Mucosa of descending colon (tissue), 3 donors: ENCODE results near the gene MX2. TPM values are rescaled to one million over a fixed set of nuclear protein-coding genes. Genes with fewer than 3 reads are reported as not detected.

Source experiments
- ATAC-seq: fragments of 200-7000 bp; cut with Tn5 transposase; one replicate; pipeline ENCODE4 v1.9.1; 2020; ENCODE audit warnings: mild to moderate bottlenecking, moderate library complexity
- DNase-seq, 3 donors: peaks; one replicate each; pipeline ENCODE4 v3.0.0-alpha.2; 2020
- H3K36me3 ChIP-seq: fragments of 200-600 bp; one replicate; pipeline ENCODE4 v1.8.0; 2021; ENCODE audit warnings: low read depth, mild to moderate bottlenecking
- H3K4me1 ChIP-seq: fragments of 200-600 bp; one replicate; pipeline ENCODE4 v1.8.0; 2021; ENCODE audit warnings: low read depth, mild to moderate bottlenecking
- H3K4me3 ChIP-seq: fragments of 200-600 bp; one replicate; pipeline ENCODE4 v1.8.0; 2021; ENCODE audit warnings: mild to moderate bottlenecking
- H3K9me3 ChIP-seq: fragments of 200-600 bp; one replicate; pipeline ENCODE4 v1.8.0; 2021; ENCODE audit warnings: mild to moderate bottlenecking
- CTCF ChIP-seq: fragments of 200-600 bp; IDR thresholded peaks from one replicate; pipeline ENCODE4 v1.8.0; 2022; ENCODE audit warnings: antibody characterized with exemption, mild to moderate bottlenecking
- intact Hi-C, 2 donors: fragments of 100-400 bp; cut with DNase I in 1 of 2; cut with micrococcal nuclease in 1 of 2; formaldehyde crosslinking; loops; one replicate each; pipeline versions ENCODE4 v1.11.0 to v1.11.1; 2022; cut with DNase I, micrococcal nuclease
- total RNA-seq, 3 donors: library from RNA; stranded (reverse); fragmentation: NEBNext Ultra II Directional in 2 of 3; extraction: Animal tissue kit (Norgen Biotek cat#: 25700) in 2 of 3; gene quantifications; one replicate each; pipeline versions ENCODE4 v1.2.1 to v1.2.4, GENCODE V29; 2021 to 2023
- donor health status: DM: no; HTN: no; CAD: no; lungs with moderate emphysema.
- donor health status: DM: no; HTN: no; CAD: no.
- donor health status: DM: no; HTN: yes; CAD: no.

Gene MX2
- total RNA-seq, 3 donors from 2014 or later = 2.5 to 9.2 (median 6.3) TPM

- ATAC-seq = no peak
- no peak for DNase-seq
- Histone ChIP-seq H3K36me3 (no peaks in the 10 kb centered on the region), H3K4me1 (peaks cover 9% of the 10 kb centered on the region), H3K4me3 (no peak overlapping the region), H3K9me3 (no peaks in the 10 kb centered on the region)
- intact Hi-C loops = no loop called here
- TF ChIP-seq CTCF = no peak
Measured at GRCh38 chr21:41437729-41438128, 75.9 kb downstream of the MX2 start.

- TF ChIP-seq CTCF = no peak
- peaks cover 3% of the 10 kb centered on the region for H3K4me1 ChIP-seq
- no peak overlapping the region for H3K4me3 ChIP-seq
- H3K36me3 ChIP-seq = no peaks in the 10 kb centered on the region
- DNase-seq (no peak), ATAC-seq (no peak)
- intact Hi-C loops = no loop called here
- H3K9me3 ChIP-seq = no peaks in the 10 kb centered on the region
Measured at GRCh38 chr21:41438425-41439113, 76.7 kb downstream of the MX2 start.

GRCh38 chr21:41439248-41439647, 77.4 kb downstream of the MX2 start:
- no peaks in the 10 kb centered on the region for H3K9me3 ChIP-seq
- no peaks in the 10 kb centered on the region for H3K36me3 ChIP-seq
- H3K4me3 ChIP-seq = no peak overlapping the region
- no peak for TF ChIP-seq CTCF
- no peaks in the 10 kb centered on the region for H3K4me1 ChIP-seq
- DNase-seq (no peak), ATAC-seq (no peak)
- intact Hi-C loops = no loop called here

- no peaks in the 10 kb centered on the region for H3K4me1 ChIP-seq
- no peak for ATAC-seq
- H3K4me3 ChIP-seq = no peak overlapping the region
- no peaks in the 10 kb centered on the region for H3K9me3 ChIP-seq
- intact Hi-C loops = no loop called here
- H3K36me3 ChIP-seq = no peaks in the 10 kb centered on the region
- no peak for DNase-seq
- TF ChIP-seq CTCF = no peak
Measured at GRCh38 chr21:41441546-41441945, 79.7 kb downstream of the MX2 start.

GRCh38 chr21:41442481-41443186, 80.8 kb downstream of the MX2 start:
- no peak for TF ChIP-seq CTCF
- intact Hi-C loops = no loop called here
- no peaks in the 10 kb centered on the region for H3K4me1 ChIP-seq
- ATAC-seq (no peak), DNase-seq (no peak)
- no peaks in the 10 kb centered on the region for H3K36me3 ChIP-seq
- H3K9me3 ChIP-seq = no peaks in the 10 kb centered on the region
- H3K4me3 ChIP-seq = no peak overlapping the region
